ENCODE data around the gene PLIN1.

- TF ChIP-seq, protein P1, sequence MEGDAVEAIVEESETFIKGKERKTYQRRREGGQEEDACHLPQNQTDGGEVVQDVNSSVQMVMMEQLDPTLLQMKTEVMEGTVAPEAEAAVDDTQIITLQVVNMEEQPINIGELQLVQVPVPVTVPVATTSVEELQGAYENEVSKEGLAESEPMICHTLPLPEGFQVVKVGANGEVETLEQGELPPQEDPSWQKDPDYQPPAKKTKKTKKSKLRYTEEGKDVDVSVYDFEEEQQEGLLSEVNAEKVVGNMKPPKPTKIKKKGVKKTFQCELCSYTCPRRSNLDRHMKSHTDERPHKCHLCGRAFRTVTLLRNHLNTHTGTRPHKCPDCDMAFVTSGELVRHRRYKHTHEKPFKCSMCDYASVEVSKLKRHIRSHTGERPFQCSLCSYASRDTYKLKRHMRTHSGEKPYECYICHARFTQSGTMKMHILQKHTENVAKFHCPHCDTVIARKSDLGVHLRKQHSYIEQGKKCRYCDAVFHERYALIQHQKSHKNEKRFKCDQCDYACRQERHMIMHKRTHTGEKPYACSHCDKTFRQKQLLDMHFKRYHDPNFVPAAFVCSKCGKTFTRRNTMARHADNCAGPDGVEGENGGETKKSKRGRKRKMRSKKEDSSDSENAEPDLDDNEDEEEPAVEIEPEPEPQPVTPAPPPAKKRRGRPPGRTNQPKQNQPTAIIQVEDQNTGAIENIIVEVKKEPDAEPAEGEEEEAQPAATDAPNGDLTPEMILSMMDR (conservative IDR thresholded peaks at IDR 0.05 in 1 of 2, IDR thresholded peaks at IDR 0.05 in 1 of 2; ENCODE audit: low read depth in 1 of 2, low read length in 2 of 2), result no peak
- TF ChIP-seq EZH2 (IDR thresholded peaks at IDR 0.05; ENCODE audit: low read length, missing control alignments), result no peak
Measured at GRCh38 chr15:89693696-89694095, 14.5 kb upstream of the PLIN1 start.
